GM21737 (cell line): ENCODE measurements around the gene CAMK2A.
"Not testable (repeated sequence)": the region's sequence is repeated elsewhere in the genome, so short reads cannot be mapped to it uniquely, and the experiment has no call there.

Experiments used
- ATAC-seq: cut with Tn5 transposase; IDR thresholded peaks from one replicate; pipeline ENCODE4 v1.9.1; 2021; ENCODE audit warnings: mild to moderate bottlenecking, moderate library complexity; ENCODE audit not compliant: unreplicated experiment

The CAMK2A gene

GRCh38 chr5:150239099-150239793 is 50.3 kb downstream of the CAMK2A start:
- ATAC-seq: no peak

DNA sequence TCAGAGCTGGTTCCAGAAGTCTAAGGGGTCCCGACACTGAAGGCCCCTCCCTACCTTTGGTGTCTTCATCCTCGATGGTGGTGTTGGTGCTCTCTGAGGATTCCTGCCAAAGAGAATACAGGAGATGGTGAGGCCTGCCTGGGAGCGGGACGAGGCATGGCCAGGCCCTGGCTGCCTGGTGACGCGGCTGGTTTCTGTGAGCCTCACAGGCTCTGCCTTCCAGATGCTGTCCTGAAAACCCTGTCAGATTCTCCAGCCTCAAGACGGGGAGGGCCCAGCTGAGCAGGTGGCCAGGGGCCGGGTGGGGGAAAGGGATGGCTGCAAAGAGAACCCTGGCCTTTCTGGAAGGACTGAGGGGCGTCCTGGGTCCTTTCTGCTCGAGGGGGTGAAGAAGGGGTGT is 50.9 kb downstream of the CAMK2A start:
- ATAC-seq: no peak

DNA sequence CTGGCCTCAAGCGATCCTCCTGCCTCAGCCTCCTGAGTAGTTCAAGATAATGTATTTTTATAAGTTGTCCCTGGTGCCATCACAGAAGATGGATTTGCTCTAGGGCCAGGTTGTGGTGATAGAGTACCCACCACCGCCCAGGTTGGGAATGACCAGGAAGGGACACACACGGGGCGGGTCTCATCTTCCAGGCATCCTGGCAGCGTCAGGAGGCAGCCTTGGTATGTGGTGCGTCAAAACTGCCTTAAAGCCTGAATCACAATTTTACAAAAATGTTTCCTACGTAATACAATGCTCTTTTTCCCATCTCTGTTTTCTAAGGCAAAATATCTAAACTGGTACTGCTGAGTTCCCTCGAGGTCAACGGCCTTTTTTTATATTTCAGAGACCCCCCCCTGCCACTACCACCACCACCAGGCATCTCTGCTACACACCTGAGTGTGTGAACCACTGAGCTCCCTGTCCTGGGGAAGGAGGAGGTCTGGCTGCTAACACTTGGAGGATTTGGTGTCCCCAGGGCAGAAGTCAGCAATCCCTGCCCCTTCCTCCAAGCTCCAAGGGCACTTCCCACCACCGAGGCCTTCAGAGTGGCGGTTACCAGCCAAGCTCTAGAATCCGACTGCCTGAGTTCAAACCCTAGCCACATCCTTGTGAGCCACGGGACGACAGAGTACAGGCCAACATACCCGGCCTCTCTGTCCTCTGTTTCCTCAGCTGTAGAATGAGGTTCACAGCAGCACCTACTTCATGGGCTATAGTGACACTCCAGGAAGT is 52.4 kb downstream of the CAMK2A start:
- ATAC-seq: no peak

GRCh38 chr5:150236313-150236712 is 53.3 kb downstream of the CAMK2A start:
- ATAC-seq: no peak

DNA sequence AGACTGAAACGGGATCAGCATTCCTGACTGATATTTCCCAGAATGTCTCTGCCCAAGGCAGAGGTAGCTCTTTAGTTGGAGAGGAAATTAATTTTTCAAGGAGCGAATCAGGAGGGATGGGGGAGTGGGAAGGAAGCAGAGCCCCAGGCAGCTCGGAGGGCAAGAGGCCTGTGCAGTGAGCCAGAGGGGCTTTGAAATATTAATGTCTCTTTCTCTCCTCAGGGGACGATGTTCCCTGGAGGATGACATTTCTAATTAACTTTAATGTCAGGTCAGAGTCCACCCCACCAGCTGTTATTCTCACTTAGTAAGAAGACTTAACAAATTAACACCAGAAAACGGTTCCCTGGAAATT is 54.1 kb downstream of the CAMK2A start:
- no peak for ATAC-seq

DNA sequence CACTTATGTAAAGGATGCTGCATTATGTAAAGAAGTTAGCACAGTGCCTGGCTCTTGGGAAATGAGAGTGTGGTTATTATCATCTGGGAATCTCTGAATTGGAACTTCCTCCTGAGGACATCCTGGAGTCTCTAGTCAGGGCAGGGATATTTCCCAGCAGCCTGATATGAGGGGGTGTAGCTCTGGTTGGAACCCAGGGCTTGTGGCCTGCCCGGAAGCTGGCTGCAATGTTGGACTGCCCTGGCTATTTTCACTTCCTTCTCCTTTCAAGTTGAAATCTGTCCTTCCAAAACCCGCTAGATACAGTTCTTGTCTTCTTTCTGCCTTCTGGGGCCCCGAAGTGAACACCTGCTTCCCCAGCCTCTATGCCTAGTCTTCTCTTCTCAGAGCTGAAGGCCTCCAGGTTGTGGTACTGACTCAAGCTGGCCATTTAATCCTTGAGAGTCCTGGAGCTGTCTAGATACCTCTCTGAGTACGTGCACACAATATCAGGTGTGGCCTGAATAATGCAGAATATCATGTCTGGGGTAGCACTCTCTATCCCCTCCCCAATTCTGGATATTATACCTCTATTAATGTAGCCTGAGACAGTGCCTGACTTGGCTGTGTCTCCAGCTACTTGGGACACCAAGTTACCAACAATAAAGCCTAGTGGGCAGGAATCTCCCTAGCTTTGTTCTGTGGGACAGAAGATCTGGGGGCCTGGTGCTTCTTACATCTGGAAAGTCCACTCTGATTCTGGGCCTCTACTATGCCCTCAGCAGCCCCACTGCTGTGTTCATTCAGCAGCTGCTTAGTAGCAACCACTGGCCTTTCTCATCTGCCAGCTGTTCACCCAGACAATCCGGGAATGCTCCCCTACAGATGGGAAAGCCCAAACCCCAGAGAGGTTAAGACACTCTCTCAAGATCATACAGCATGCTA is 54.7 kb downstream of the CAMK2A start:
- no peak for ATAC-seq

DNA sequence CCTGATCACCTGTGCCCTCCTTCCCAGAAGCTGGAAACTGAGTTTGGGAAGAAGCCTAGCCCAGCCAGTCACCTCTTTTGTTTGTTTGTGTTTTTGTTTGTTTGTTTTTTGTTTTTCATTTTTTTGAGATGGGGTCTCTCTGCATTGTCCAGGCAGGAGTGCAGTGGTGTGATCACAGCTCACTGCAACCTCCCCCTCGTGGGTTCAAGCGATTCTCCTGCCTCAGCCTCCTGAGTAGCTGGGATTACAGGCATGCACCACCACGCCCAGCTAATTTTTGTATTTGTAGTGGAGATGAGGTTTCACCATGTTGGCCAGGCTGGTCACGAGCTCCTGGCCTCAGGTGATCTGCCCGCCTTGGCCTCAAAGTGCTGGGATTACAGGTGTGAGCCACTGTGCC is 55.9 kb downstream of the CAMK2A start:
- ATAC-seq: not testable (repeated sequence)

DNA sequence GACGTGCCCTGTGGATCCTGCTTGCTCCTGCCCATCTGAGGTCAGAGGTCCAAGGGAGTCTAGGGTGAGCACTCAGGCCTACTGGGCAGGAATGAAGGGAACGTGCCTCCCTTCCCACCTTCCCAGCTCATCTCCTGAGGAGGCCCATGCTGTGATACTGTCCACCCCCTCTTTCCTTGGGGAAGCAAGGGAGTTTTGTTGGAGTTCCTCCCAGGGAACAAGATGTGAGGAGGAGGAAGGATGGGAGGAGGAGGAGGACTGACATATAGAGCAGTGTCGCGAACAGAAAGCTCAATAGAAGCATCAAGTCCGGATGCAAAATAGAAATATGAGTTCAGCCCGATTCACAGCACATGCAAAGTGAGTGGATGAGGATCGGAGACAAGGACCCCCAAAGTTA is 58.7 kb downstream of the CAMK2A start:
- ATAC-seq: no peak

- ATAC-seq: no peak
These were observed 60.0 kb downstream of the CAMK2A start for GRCh38 chr5:150229571-150229970.

DNA sequence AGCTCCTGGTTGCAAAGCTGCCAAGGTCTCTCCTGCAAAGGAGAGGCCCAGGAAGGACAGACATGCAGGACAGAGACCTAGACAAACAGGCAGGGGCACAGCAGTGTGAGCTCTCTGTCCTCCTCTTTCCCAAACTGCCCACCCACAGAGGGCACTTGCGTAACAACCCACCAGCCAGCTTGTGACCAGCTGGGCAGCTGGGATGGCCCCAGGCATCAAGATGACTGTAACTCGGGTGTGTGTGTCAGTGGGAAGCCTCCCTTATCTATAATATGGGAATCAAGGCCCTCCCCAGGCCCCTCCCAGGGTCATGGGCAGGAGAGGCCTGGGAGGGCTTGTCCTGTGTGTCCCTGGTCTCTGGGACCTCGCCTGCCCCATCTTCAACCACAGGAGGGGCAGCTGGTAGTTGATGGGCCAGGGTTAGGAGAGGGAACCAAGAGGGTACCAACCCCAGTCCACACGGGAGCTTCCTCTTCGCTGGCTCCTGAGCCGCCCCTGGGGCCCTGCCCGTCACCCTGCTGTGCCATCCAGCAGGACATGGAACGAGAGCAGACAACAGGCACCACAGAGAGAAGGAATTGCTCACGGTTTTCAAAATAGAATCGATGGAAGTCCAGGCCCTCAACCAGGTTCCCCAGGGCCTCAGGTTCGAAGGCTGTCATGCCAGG is 61.8 kb downstream of the CAMK2A start:
- no peak for ATAC-seq

GRCh38 chr5:150227036-150227435 is 62.5 kb downstream of the CAMK2A start:
- ATAC-seq: no peak

- ATAC-seq: no peak
These were observed 65.0 kb downstream of the CAMK2A start for GRCh38 chr5:150224483-150225027.

DNA sequence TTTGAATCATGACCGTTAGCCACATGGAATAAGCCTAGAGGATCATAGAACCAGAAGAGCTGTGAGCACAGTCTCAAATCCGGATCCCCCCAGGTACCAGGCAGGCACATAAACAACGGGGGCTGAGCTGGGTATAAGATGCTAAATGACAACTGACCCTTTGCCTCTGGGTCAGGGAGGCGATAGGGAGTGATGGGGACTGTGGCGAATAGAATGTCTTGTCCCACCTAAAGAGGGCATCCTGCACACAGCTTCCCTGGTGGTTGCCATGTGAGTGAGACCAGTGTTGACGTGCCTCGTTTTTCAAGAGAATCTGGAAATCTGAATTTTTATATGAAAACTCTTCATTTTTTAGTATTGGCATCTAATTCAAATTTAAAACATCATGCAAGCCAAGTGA is 66.1 kb downstream of the CAMK2A start:
- ATAC-seq: no peak

- no peak for ATAC-seq
These were observed 66.7 kb downstream of the CAMK2A start for GRCh38 chr5:150222906-150223305.

DNA sequence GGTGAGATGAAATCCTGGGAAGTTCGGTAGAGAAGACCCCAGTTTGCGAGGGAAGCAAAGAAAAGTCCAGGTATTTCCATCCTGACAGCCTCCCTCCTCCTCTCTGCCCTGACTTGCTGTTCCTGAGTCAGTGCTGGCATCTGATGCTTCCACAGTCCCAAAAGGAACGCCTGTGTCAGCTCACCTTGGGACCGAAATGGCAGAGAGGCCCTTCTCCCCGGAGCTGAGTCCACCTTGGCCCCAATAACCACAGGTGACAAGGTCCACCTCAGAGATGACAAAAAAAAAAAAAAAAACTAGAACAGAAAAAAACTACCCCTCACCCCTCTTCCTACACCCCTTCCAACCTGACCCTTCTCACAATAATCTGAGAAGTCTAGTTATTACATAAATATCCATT is 68.1 kb downstream of the CAMK2A start:
- no peak for ATAC-seq

DNA sequence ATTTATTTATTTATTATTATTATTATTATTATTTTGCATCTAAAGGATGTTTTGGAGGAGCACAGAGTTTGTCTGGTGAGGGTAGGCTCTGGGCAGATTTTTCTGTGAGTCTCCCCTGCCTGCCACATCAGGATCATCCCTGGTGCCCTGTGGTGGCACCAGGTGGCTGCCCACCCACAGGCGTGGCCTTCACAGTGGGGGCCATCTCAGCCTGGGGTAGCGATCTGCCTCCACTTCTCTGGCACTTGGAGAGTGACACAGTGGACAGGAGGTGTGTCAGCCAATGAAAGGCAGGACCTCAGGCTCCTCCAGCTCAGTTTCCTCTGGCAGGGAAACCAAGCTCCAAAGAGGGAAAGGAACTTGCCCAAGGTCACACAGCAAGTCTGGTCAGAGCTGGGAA is 69.7 kb downstream of the CAMK2A start:
- no peak for ATAC-seq

GRCh38 chr5:150219142-150219541 is 70.4 kb downstream of the CAMK2A start:
- ATAC-seq: no peak

GRCh38 chr5:150218693-150219035 is 70.9 kb downstream of the CAMK2A start:
- no peak for ATAC-seq

DNA sequence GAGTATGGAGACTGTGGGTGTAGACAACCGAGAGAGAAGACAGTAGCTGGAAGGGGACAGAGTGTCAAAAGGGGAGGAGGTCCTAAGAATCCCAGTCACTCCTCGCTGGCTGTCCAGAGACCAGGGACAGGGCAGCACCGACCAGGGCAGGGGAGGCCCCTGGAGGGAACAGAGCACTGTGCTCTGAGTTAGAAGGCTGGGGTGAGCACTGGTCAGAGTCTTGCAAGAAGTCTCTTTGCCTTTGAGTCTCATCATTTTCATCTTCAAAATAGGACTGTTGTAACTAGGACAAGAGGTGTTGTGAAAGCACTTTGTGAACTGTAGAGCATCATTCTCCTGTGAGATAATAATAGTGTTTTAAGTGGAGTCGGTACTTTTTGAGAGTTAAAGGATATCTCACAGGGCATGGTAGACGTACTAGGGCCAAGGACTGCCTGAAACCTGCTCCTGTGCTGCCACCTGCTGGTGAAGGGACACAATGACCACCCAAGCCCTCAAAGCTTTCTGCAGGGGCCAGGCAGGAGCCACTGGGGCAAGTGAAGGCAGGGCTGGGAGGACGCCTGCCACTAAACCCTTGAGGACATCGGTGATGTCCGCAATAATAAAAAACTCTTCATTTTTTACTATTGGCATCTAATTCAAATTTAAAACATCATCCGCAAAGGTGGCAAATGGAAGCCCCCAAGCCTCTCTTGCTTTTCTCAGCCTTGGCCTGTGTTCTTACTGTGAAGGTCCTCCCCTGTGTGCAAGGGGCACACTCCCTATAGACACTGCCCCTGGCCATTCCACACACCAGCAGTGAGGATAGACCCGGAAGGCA is 71.5 kb downstream of the CAMK2A start:
- ATAC-seq: peak; percentile 86

DNA sequence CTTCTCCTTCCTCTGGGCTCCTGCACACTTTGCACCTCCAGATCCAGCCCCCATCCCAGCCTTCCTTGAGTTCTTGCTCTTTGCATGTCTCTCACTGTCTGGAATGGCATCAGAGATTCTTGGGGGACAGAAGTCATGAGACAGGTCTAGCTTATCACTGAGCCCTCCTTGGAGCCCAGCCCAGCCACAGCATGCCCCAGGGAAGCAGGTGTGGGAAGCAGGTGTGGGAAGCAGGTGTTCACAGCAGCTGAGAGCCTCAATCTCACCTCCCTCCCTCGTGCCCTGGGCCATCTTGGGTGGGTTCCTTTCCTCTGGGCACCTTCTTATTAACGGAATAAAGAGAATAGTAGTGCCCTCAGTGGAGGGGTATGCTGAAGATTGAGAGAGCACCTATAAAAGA is 72.5 kb downstream of the CAMK2A start:
- ATAC-seq: no peak
